Inflammatory macrophage treated with lipopolysaccharide for 4 hours (primary cell): ENCODE data around the gene BMP3.
A peak's percentile ranks its signal among the peaks of the same experiment; 100 is the strongest.

Source experiments
- DNase-seq: peaks from one replicate; pipeline ENCODE4 v3.0.0-alpha.2; 2020

The BMP3 gene

GRCh38 chr4:81042578-81043365 lies 12.3 kb downstream of the BMP3 start:
- DNase-seq, result no peak

GRCh38 chr4:81049330-81049729 lies 18.8 kb downstream of the BMP3 start:
- DNase-seq, result no peak

DNA sequence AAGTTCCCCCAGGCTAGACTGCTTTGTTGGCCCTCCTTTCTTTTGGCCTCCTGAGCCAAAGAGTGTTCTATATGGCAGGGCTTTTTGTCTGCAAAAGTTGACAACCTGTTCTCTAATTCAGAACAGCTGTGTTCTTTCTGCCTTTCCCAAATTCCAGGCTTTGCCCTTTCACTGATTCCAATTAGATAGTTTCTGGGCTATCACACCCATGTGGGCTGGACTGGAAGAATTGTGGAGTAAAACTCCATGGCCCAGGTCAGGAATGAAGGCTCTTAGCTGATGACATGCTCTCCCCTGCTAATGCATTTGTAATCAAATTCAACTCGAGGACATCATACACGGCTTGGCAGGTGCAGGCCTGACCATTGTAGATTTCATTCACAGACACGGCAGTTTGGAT lies 19.4 kb downstream of the BMP3 start:
- no peak for DNase-seq

DNA sequence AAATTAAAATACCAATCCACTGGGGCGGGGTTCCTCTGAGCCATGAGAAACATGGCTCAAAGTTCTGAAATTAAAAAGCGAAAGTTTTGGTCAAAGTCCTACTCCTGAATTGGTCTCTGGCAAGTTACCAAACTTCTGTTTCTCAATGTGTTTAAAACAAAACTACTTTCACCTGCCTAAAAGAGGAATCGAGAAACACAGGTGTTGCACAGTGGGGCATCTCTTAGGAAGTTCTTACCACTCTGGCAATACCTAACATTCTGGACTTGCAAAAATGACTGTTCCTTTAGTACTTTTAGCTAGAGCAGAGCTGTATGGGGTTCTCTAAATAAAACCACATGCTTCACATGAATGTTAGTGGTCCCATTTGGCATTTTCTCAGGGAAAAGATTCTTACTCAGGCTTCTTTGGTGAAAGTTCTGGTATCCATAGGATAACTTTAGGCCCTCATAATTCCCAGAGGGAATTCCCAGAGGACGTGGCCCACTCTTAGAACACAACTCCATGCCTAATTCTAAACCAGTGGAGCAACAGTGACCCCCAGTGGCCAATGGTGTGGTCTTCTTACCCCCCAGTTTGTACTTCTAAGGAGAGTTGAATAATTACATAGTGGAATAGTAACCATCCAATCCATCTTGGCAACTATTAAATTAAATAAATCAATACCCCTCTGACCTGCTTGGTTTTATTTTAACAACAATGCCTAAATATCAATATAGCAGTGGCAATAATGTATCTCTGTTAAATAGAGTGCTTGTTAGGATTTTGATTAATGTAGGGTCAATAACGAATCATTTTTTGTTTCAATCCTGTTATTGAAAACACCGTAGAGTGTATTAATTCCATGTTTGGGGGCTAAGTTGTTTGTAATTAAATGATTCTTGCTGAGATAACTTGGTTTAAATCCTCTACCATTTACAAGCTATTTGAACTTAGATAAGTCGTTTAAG lies 21.9 kb downstream of the BMP3 start:
- DNase-seq, result peak; percentile 35

DNA sequence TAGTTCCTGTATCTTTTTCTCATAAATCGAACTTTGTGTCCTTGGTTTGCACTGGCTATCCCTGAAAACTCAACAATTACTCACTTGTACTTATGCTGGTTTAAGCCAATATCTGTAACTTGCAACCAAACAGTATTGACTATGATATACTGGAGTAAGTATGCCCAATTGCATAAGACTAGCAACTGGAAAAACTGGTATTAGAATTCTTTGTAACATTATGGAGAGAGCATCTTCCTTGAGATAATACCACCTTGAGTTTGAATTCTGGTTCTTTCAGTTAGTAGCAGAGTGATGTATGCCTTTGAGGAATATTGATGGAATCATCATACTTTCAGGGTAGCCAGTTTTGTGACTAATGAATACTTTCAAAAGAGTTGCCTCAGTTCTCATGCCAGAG lies 28.1 kb downstream of the BMP3 start:
- DNase-seq, result no peak

DNA sequence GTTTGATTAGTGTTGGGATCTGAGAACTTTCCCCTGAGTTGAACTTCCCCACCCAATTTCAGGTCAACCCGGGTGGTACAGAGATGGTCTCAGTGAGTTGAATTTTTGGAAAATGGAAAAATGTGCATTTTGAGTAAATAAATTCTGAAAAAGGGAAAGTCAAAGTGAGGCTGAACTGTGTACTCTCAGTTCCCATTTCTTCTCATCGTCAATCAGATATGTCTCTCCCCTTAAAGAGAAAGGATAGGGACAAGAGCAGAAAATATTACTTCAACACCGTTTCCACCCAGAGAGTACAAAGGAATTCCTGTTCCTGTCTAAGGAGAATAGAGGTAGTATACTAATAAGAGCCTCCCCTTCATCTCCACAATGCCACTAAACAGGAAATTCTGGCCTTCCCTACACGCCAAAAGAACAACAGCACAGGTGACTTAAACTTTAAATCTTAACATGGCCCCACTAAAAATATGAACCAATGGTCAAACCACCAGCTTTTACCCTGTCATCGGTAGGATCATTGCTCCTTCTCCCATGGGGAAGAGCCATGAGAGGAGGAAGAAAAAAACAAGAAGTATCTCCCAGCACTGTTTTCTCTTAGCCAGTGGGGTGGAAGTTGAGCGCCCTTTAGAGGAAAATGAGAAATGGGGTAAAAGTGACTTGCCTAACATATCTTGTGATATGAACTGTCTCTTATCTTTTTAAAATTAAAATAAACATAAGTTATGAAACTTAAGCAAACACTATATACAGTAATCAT lies 30.3 kb downstream of the BMP3 start:
- DNase-seq, result peak; percentile 33

GRCh38 chr4:81061344-81061730 lies 30.8 kb downstream of the BMP3 start:
- DNase-seq, result no peak

- no peak for DNase-seq
These were observed 31.5 kb downstream of the BMP3 start for GRCh38 chr4:81062001-81062400.

- no peak for DNase-seq
These were observed 34.9 kb downstream of the BMP3 start for GRCh38 chr4:81065446-81065845.

DNA sequence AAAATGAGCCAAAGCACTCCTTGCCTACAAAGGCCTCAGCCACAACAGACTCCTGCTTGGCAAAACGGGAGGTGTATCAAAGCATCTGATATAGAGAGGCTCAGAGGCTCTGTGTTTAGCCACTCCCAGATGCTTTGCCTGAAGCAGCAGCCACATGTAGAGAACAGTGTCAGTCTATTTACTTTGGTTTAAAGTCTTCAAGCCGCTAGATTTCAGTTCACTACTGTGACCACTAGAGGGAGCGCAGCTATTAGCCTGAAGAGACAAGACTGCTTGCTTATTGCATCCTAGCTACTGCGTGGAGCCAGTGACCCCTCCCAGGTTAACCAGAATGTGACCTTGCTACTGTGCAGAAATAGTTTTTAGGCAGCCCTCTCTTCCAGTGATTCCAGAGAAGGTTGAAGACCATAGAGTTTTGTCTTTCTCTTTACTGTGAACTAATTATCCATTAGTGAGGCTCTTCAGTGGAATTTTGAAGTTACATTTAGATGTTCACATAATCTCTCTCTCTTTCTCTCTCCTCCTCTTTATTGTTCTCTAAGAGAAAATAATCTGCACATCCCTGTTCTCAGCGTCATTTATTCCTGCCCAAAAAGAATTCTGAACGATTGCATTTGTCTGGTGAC lies 39.3 kb downstream of the BMP3 start:
- peak; percentile 77 for DNase-seq

DNA sequence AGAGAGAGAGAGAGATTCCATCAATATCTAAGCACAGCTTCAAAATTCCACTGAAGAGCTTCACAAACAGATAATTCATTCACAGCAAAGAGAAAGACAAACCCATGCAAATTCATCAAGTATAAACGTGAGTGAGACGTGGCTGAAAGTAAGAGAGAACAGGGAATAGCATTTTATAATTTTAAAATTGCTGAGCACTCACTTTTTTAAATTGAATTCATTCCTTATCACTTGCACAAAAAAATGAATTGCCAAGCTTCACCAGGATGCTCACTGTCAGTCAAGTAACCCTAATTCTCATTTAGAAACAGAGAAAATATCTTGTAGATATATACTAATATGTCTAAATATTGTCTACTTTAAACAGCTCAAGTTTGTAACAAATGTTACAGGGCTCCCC lies 40.5 kb downstream of the BMP3 start:
- DNase-seq, result no peak

DNA sequence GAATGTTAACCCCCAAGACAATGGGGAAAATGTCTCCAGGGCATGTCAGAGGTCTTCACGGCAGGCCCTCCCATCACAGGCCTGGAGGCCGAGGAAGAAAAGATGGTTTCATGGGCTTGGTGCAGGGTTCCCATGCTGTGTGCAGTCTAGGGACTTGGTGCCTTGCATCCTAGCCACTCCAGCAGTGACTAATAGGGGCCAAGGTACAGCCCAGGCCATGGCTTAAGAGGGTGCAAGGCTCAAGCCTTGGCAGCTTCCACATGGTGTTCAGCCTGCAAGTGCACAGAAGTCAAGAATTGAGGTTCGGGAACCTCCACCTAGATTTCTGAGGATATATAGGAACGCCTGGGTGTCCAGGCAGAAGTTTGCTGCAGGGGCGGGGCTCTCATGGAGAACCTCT lies 50.6 kb downstream of the BMP3 start:
- DNase-seq, result no peak

DNA sequence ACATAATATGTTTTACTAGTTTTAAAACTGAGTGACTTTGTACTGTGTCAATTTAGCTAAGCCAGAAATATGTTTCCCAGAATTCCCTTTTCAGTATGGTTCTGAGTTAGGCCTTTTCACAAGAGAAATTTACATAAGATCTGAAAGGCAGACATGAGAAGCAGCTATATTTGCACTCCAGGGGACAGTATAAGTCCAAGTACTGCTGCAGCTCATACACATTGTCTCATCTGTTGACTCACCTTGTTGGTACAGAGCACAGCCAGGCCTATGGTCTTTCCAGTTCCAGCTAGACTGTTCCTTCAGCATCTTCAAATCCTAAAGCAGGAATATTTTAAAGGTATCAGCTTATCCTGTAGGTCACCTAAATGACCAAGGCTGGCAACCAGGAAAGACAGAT lies 53.5 kb downstream of the BMP3 start:
- DNase-seq, result no peak

- DNase-seq, result no peak
These were observed 54.1 kb downstream of the BMP3 start for GRCh38 chr4:81084634-81085033.

DNA sequence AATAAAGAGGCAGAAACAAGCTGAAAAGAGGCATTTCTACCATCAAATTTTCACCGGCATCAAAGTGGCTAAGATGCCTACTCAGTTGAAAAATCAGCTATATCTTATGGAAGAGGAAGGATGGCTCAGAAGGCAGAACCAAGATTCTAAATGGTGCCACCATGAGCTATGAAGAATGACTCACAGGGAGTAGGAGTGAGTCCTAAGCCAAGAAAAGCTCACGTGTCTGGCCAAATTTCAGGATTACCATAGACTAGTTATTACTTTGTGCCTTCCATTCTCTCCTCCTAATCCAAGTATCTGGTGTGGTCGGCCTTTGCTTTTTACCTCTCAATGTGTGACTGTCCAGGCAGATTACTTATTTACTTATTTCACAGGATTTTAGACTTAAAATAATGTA lies 54.8 kb downstream of the BMP3 start:
- no peak for DNase-seq

- no peak for DNase-seq
These were observed 55.5 kb downstream of the BMP3 start for GRCh38 chr4:81085979-81086378.

DNA sequence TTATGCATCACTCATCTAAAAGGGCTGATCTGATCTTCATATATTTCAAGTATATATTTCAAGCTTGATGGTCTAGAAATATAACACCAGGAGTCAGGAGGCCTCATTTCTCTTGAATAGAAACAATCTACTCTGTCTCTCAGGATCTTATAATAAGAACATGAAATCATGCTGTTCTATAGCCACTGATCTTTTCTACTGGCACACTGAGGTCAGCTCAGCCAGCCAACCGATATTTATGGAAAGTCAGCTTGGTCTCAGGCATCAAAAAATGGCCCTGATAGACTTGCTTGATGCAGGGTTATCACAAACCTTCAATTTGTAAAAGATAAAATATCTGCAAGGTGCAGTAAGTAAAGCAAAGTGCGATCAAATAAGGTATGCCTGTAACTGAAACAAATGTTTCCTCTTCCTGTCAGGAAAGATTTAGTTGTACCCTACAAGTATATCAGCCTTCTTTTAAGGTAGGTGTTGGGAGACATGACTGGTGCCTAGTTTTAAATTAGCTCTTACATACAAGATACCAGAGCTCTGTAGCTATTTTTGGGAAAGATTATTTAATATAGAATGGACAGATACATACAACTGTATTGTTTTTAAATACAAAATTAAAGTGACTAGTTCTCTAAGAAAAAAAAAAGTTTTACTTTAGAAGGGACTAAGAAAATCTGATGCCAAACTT lies 63.4 kb downstream of the BMP3 start:
- DNase-seq, result no peak

DNA sequence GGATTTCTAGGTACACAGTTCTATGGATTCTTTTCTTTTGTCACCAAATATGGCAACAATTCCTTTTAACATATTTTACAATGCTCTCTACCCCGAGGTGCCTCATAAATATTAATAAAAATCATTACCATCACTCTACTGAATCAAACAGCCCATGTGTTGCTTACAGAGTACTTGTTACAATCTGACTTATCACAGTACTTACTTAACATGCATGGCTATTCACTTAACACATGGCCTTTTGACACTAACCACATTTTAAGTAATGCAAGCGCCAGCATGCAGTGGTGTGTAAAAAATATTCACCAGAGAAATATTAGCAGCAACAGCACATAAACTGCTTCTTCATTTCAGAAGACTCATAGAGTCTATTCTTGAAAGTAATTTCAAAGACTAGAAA lies 64.9 kb downstream of the BMP3 start:
- DNase-seq, result no peak

DNA sequence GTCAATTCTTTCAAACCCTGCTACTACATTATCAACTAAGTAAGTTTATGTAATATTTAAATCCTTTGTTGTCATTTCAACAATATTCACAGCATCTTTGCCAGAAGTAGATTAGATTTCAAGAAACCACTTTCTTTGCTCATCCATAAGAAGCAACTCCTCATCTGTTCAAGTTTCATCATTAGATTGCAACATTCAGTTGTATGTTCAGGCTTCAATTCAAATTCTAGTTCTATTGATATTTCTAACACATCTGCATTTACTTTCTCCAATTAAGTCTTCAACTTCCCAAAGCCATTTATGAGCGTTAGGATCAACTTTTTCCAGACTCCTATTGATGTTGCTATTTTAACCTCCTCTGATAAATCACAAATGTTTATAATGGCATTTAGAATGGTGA lies 66.1 kb downstream of the BMP3 start:
- DNase-seq, result no peak

DNA sequence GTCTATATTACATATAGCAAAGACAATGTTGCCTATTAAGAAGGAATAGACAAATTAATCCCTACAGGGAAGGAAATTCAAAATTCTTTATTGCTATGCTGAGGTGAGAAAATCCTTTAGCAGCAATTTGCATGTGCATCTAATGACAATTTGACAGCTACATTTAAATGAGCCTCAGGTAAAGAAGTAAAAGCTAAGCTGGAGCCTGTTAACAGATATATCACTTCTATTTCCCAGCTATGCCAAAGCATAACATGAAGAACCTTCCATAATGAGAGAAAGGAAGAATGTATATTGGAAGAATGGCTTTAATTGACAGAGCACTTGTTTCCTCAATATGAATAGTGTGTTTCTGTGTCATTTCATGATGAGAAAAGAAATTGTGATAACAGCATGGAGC lies 71.6 kb downstream of the BMP3 start:
- no peak for DNase-seq

- DNase-seq, result no peak
These were observed 75.6 kb downstream of the BMP3 start for GRCh38 chr4:81106150-81106549.
